ENCODE data around the gene RBM46. TPM values are rescaled to one million over a fixed set of nuclear protein-coding genes. Genes with fewer than 3 reads are reported as not detected.

RBM46 gene
- total RNA-seq, 2 donors from 2014 or later = not detected

Other genes with a start within 250 kb of the RBM46 start
- gene PLRG1, start 230.9 kb upstream of the RBM46 start, total RNA-seq = 10 to 100 TPM; 92.6 to 100.0 TPM
- not detected for gene FGB, start 218.3 kb upstream of the RBM46 start, total RNA-seq
- gene FGA, start 190.5 kb upstream of the RBM46 start, total RNA-seq = not detected
- gene FGG, start 168.6 kb upstream of the RBM46 start, total RNA-seq = not detected
- not detected for gene LRAT, start 37.3 kb upstream of the RBM46 start, total RNA-seq